BLaER1 treated with 17β-estradiol and CSF1 and Interleukin-3, amounts not matched to agents 10 nM and 100 nM (cell line): ENCODE data around the gene NEMF.
A peak's percentile ranks its signal among the peaks of the same experiment; 100 is the strongest.
"Not testable (repeated sequence)": the region's sequence is repeated elsewhere in the genome, so short reads cannot be mapped to it uniquely, and the experiment has no call there.

Experiments
- H3K27ac ChIP-seq, 11 experiments: shearing (Covaris generic); formaldehyde crosslinking; 2 replicates each; pipeline ENCODE4 v1.8.1; 2022
- H3K27me3 ChIP-seq, 11 experiments: shearing (Covaris generic); formaldehyde crosslinking; 2 replicates each; pipeline ENCODE4 v1.8.1; 2022
- H3K36me3 ChIP-seq, 11 experiments: shearing (Covaris generic); formaldehyde crosslinking; 2 replicates each; pipeline ENCODE4 v1.8.1; 2022
- H3K4me1 ChIP-seq, 10 experiments: shearing (Covaris generic); formaldehyde crosslinking; 2 replicates each; pipeline ENCODE4 v1.8.1; 2022
- H3K4me2 ChIP-seq, 11 experiments: shearing (Covaris generic); formaldehyde crosslinking; 2 replicates each; pipeline ENCODE4 v1.8.1; 2022
- H3K4me3 ChIP-seq, 10 experiments: shearing (Covaris generic); formaldehyde crosslinking; 2 replicates each; pipeline ENCODE4 v1.8.1; 2022
- H3K9ac ChIP-seq, 11 experiments: shearing (Covaris generic); formaldehyde crosslinking; 2 replicates each; pipeline ENCODE4 v1.8.1; 2022
- H3K9me3 ChIP-seq, 11 experiments: shearing (Covaris generic); formaldehyde crosslinking; replicated peaks in 1 of 11; 2 replicates each; pipeline ENCODE4 v1.8.1; 2022
- H4K20me1 ChIP-seq, 11 experiments: shearing (Covaris generic); formaldehyde crosslinking; 2 replicates each; pipeline ENCODE4 v1.8.1; 2022
- Cebpa-rat ChIP-seq, 11 experiments: shearing (Covaris generic); IDR thresholded peaks; 2 replicates each; pipeline ENCODE4 v1.8.1; 2022

The NEMF gene

GRCh38 chr14:49766839-49767238 is 85.7 kb downstream of the NEMF start:
- peak overlapping the region; percentile 93 to 99 (median 97) for H3K9ac ChIP-seq
- H4K20me1 ChIP-seq, result peaks cover 0 to 18% (median 5%) of the 10 kb centered on the region in 11 experiments; a peak in 10 of 22 replicates
- peak overlapping the region; percentile 92 to 99 (median 97) for H3K27ac ChIP-seq
- H3K4me2 ChIP-seq, result peak overlapping the region; percentile 79 to 98 (median 92)
- H3K4me1 ChIP-seq, result peaks cover 29 to 40% (median 33%) of the 10 kb centered on the region in 10 experiments
- peaks cover 0 to 6% (median 0%) of the 10 kb centered on the region in 11 experiments; a peak in 5 of 22 replicates for H3K36me3 ChIP-seq
- peak overlapping the region; percentile 78 to 98 (median 90) for H3K4me3 ChIP-seq
- no peaks in the 10 kb centered on the region for H3K27me3 ChIP-seq
- no peak for TF ChIP-seq Cebpa-rat (IDR thresholded peaks at IDR 0.05)
- H3K9me3 ChIP-seq, result no peaks in the 10 kb centered on the region

DNA sequence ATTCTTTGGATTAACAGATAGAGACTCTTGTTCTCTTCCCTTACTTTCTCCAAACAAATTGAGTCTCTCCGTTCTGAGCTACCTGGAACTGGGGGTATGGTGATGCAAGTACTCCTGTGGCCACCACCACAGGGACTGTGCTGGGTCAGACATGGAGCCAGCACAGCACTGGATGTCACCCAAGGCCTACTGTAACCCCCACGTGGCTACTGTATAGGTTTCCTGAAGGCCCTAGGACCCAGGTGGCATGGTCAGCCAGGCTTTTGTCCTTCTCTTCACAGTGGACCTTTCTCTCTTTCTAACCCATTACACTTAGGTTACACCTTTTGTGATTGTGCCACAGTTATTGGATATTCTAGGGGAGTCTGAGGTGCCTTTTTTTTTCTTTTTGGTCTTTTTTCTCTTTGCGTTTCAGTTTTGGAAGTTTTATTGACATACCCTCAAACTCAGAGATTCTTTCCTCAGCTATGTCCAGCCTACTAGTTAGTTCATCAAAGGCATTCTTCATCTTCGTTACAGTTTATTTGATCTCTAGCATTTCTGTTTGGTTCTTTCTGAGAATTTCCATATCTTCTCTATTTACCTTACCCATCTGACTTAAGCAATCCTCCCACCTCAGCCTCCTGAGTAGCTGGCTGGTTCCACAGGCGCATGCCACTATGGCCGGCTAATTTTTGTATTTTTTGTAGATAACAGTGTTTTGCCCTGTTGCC is 90.6 kb downstream of the NEMF start:
- H3K9ac ChIP-seq, result no peak overlapping the region
- no peaks in the 10 kb centered on the region for H3K27me3 ChIP-seq
- no peak for TF ChIP-seq Cebpa-rat (IDR thresholded peaks at IDR 0.05)
- H4K20me1 ChIP-seq, result no peaks in the 10 kb centered on the region
- peaks cover 4 to 9% (median 6%) of the 10 kb centered on the region in 10 experiments for H3K4me1 ChIP-seq
- no peaks in the 10 kb centered on the region for H3K36me3 ChIP-seq
- no peaks in the 10 kb centered on the region for H3K9me3 ChIP-seq
- no peak overlapping the region for H3K4me3 ChIP-seq
- no peak overlapping the region for H3K4me2 ChIP-seq
- no peak overlapping the region for H3K27ac ChIP-seq

DNA sequence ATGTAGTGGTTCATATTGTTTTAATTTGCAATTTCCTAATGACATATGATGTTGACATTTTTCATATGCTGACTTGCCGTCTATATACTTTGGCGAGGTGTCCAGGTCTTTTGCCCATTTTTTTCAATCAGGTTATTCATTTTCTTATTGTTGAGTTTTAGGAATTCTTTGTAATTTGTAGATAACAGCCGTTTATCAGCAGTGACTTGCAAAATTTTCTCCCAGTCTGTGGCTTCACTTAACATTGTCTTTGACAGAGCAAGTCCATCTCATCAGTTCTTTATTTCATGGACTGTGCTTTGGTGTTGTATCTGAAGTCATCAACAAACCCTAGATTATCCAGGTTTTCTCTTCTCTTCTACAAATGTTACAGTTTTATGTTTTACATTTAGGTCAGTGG is 97.2 kb downstream of the NEMF start:
- H3K27me3 ChIP-seq, result no peaks in the 10 kb centered on the region
- no peak for TF ChIP-seq Cebpa-rat (IDR thresholded peaks at IDR 0.05)
- no peaks in the 10 kb centered on the region for H3K4me1 ChIP-seq
- H4K20me1 ChIP-seq, result no peaks in the 10 kb centered on the region
- no peaks in the 10 kb centered on the region for H3K9me3 ChIP-seq
- no peaks in the 10 kb centered on the region for H3K36me3 ChIP-seq
- H3K4me2 ChIP-seq, result no peak overlapping the region
- H3K27ac ChIP-seq, result no peak overlapping the region
- no peak overlapping the region for H3K4me3 ChIP-seq
- H3K9ac ChIP-seq, result no peak overlapping the region

- H3K4me3 ChIP-seq, result no peak overlapping the region
- H3K9me3 ChIP-seq, result no peaks in the 10 kb centered on the region
- H3K4me2 ChIP-seq, result no peak overlapping the region
- no peak overlapping the region for H3K9ac ChIP-seq
- H3K27ac ChIP-seq, result no peak overlapping the region
- TF ChIP-seq Cebpa-rat (IDR thresholded peaks at IDR 0.05), result no peak
- no peaks in the 10 kb centered on the region for H3K27me3 ChIP-seq
- H4K20me1 ChIP-seq, result no peaks in the 10 kb centered on the region
- no peaks in the 10 kb centered on the region for H3K4me1 ChIP-seq
- no peaks in the 10 kb centered on the region for H3K36me3 ChIP-seq
Measured at GRCh38 chr14:49754570-49755097, 98.0 kb downstream of the NEMF start.

DNA sequence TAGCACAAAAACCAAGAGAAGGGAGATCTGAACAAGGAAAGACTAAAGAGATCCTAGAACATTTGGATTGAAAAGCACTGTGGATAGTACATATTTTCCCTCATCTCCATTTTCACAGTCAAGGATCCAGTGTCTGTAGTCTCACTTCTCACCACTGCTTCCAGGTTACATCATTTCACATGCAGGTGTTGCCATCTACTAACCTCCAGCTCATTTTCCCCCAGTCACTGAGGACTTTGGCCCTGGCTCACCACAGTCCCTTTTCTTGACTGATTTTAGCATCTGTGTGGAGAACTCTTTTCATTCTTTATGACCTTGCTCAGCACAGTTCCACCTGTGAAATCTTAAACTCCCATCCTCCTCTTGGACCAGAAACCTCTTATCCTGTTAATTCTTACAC is 106.1 kb downstream of the NEMF start:
- H3K9me3 ChIP-seq, H3K9ac ChIP-seq, H3K27ac ChIP-seq, H4K20me1 ChIP-seq, H3K27me3 ChIP-seq, H3K4me1 ChIP-seq, H3K4me2 ChIP-seq, H3K4me3 ChIP-seq: not testable (repeated sequence)
- peaks cover 0 to 27% (median 0%) of the 10 kb centered on the region in 11 experiments; a peak in 4 of 22 replicates for H3K36me3 ChIP-seq

DNA sequence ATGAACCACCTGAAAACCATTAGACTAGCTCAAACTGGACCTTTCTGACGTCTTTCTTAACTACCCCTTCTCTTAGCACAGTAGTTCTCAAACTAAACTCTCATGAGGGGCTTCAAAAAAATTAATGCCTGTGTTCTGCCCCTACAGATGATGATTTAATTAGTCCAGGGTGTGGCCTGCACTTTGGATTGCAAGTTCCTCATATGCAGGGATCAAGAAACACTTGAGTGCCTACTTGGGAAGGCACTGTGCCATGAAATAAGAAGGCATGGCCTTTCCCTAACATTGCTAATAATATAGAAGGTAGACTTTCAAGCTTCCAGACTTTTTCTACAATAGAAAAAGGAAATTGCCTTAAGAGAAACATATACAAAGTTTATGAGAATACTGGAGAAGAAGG is 107.4 kb downstream of the NEMF start:
- Histone ChIP-seq H3K9me3 (no peaks in the 10 kb centered on the region), H3K36me3 (peaks cover 0 to 34% (median 0%) of the 10 kb centered on the region in 11 experiments; a peak in 4 of 22 replicates), H3K27ac (no peak overlapping the region), H3K4me2 (no peak overlapping the region), H4K20me1 (no peaks in the 10 kb centered on the region), H3K4me1 (no peaks in the 10 kb centered on the region), H3K9ac (no peak overlapping the region), H3K4me3 (no peak overlapping the region), H3K27me3 (no peaks in the 10 kb centered on the region)
- TF ChIP-seq Cebpa-rat (IDR thresholded peaks at IDR 0.05), result no peak

GRCh38 chr14:49735669-49736068 is 116.9 kb downstream of the NEMF start:
- not testable (repeated sequence) for H3K4me3 ChIP-seq, H3K9ac ChIP-seq, H3K4me2 ChIP-seq, H3K36me3 ChIP-seq, H3K27me3 ChIP-seq, H3K4me1 ChIP-seq, H3K27ac ChIP-seq, H3K9me3 ChIP-seq, H4K20me1 ChIP-seq

- H3K9me3 ChIP-seq, result no peaks in the 10 kb centered on the region
- H3K27me3 ChIP-seq, result no peaks in the 10 kb centered on the region
- no peak overlapping the region for H3K4me3 ChIP-seq
- H4K20me1 ChIP-seq, result no peaks in the 10 kb centered on the region
- no peak for TF ChIP-seq Cebpa-rat (IDR thresholded peaks at IDR 0.05)
- no peak overlapping the region for H3K4me2 ChIP-seq
- no peaks in the 10 kb centered on the region for H3K4me1 ChIP-seq
- H3K27ac ChIP-seq, result no peak overlapping the region
- peaks cover 0 to 6% (median 0%) of the 10 kb centered on the region in 11 experiments; a peak in 1 of 22 replicates for H3K36me3 ChIP-seq
- H3K9ac ChIP-seq, result no peak overlapping the region
Measured at GRCh38 chr14:49733836-49734235, 118.8 kb downstream of the NEMF start.

DNA sequence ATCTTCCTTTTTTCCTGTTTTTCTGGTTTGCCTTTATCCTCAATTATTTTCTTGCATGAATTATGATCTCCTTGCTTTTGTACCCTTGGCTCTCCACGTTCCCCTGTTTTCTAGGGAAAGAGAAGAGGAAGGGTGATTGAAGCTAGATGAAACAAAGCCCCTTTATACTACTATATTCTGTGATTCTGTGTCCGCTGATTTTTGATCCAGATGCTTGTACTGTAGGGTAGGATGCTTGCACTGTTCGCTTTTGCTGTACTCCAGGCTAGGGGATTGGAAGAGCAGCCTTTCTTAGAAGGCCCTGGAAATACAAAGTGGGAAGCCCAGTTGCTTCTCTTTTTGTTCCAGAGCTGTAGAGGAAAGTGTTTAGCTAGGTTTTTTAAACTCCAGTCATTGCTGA is 119.7 kb downstream of the NEMF start:
- Histone ChIP-seq H4K20me1 (no peaks in the 10 kb centered on the region), H3K36me3 (peaks cover 0 to 6% (median 0%) of the 10 kb centered on the region in 11 experiments; a peak in 1 of 22 replicates), H3K27ac (no peak overlapping the region), H3K9me3 (no peaks in the 10 kb centered on the region), H3K9ac (no peak overlapping the region), H3K4me2 (no peak overlapping the region), H3K4me3 (no peak overlapping the region), H3K27me3 (no peaks in the 10 kb centered on the region), H3K4me1 (no peaks in the 10 kb centered on the region)
- no peak for TF ChIP-seq Cebpa-rat (IDR thresholded peaks at IDR 0.05)
